Omental fat pad (tissue), 4 donors: ENCODE results near the gene NFIL3. TPM values are rescaled to one million over a fixed set of nuclear protein-coding genes. Genes with fewer than 3 reads are reported as not detected.

ENCODE experiments used
- ATAC-seq: fragments of 150-250 bp; one replicate; pipeline ENCODE4 v1.9.1; 2016; ENCODE audit warnings: mild to moderate bottlenecking, moderate library complexity; ENCODE audit not compliant: low FRiP score
- DNase-seq: peaks from one replicate; pipeline ENCODE4 v3.0.0-alpha.2; 2019; ENCODE audit warnings: low spot score
- total RNA-seq, 4 donors: library from RNA; depleted of rRNA; stranded (reverse); fragments of >200 nt; gene quantifications; one replicate each; pipeline ENCODE4 v1.1.0, GENCODE V29; 2016
- TF ChIP-seq, protein P1 (sequence below), 3 donors: fragments of 450-650 bp; IDR thresholded peaks; one replicate each; pipeline ENCODE4 v1.5.1; 2016 to 2017; ENCODE audit warnings: antibody characterized with exemption in 3 of 3, mild to moderate bottlenecking in 3 of 3, moderate library complexity in 2 of 3

NFIL3 gene
- total RNA-seq, 4 donors from 2014 or later: 51.9 to 247 (median 111) TPM

DNA sequence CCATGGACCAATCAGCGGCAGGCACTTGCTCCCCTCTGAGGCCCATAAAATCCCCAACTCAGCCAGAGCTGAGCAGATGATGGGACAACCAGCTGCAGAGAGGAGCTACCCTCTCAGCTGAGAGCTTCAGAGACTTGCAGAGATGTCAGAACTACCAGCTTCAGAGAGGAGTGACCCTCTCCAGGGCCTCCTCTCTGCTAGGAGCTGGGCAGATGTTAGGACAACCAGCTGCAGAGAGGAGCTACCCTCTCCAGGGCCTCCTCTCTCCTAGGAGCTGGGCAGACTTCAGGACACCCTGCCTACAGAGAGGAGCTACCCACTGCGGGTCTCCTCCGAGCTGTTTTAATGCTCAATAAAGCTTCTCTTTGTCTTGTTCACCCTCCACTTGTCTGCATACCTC, 58.9 kb downstream of the NFIL3 start:
- ATAC-seq: no peak
- TF ChIP-seq, protein P1, sequence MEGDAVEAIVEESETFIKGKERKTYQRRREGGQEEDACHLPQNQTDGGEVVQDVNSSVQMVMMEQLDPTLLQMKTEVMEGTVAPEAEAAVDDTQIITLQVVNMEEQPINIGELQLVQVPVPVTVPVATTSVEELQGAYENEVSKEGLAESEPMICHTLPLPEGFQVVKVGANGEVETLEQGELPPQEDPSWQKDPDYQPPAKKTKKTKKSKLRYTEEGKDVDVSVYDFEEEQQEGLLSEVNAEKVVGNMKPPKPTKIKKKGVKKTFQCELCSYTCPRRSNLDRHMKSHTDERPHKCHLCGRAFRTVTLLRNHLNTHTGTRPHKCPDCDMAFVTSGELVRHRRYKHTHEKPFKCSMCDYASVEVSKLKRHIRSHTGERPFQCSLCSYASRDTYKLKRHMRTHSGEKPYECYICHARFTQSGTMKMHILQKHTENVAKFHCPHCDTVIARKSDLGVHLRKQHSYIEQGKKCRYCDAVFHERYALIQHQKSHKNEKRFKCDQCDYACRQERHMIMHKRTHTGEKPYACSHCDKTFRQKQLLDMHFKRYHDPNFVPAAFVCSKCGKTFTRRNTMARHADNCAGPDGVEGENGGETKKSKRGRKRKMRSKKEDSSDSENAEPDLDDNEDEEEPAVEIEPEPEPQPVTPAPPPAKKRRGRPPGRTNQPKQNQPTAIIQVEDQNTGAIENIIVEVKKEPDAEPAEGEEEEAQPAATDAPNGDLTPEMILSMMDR (IDR thresholded peaks at IDR 0.05): no peak
- DNase-seq: no peak

DNA sequence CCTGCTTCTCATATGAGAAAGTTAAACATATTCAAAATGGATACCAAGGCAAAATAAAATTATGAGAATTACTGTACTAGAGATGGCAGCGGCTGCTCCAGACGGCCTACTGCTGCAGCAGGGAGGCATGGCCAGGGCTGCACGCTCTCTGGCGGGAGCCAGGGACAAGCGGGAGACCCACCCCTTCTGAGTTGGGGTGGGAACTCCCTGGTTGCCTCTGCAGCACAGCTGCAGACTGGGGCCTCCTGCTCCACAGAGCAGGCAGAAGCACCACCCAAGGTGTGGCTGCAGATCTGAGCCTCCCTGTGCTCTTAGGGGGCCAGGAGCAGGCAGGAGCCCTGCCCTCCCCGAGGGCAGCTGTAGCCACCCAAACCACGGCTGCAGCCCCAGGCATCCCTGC, 59.6 kb downstream of the NFIL3 start:
- TF ChIP-seq, protein P1 (IDR thresholded peaks at IDR 0.05): no peak
- DNase-seq (no peak), ATAC-seq (no peak)

DNA sequence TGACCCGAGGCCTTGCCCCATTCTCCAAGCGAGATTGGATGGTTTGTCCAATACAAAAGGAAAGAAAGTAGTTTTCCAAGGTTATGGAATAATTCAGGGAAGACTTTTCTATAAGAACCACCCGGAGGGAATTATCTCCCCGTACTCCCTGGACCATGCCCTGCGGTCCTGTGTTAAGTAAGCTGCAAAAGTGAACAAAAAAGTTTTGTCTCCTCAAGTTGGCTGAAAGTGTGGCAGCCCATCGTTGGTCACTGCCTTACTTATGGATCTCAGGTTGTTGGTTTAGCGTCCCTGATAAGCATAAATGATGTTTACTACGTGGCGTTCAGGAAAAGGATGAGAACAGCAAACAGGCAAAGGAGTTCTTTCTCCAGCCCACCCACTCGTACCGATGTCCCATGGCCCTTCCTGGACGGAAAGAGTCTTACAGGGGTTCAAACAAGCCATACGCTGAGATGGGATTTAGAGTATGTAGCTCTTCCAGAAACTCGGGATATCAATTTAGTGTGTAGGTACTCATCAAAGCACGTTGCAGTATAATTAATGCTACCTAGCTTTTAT, 61.5 kb downstream of the NFIL3 start:
- ATAC-seq (no peak), DNase-seq (no peak)
- TF ChIP-seq, protein P1 (IDR thresholded peaks at IDR 0.05): no peak

DNA sequence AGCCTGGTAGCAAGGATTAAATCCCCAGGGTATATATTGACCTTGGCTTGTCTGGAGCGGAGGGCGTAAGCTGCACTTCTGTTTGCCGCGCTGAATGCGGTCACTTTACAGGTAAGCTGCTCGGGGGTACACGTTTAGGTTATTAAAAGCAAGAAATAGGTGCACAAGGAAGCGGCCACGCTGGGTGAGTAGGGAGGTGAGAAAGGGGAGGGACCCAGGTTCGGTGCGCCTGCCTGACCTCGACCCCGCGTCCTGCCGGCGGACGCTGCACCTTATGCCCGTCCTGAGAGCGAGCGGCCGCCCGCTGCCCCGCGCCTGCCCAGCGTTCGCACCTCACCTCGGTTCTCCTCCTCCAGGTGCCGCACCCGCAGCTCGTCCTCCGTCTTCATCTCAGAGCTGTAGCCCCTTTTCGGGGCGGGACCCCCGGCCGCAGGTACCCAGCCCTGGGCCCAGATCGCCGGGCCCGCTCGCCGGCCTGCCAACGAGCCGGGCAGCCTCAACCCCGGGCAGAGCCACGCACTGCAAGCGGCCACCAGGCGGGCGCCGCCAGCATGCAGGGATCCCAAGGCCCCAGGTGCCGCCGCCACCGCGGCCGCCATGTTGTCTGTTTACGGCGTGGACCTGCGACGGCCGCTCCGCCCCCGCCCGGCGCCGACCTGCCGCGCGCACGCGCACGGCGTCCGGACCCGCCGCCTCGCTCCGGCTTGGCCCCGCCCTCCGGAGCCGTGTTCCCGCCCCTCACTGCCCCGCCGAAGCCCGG, 62.2 kb downstream of the NFIL3 start, which contains the start of gene AUH:
Gene AUH (minus strand): TSS at position 628 of the 760 bp plus-strand sequence. CDS start 29 bp downstream, at position 599.
- ATAC-seq: peak; percentile 98
- TF ChIP-seq, protein P1 (IDR thresholded peaks at IDR 0.05): no peak

DNA sequence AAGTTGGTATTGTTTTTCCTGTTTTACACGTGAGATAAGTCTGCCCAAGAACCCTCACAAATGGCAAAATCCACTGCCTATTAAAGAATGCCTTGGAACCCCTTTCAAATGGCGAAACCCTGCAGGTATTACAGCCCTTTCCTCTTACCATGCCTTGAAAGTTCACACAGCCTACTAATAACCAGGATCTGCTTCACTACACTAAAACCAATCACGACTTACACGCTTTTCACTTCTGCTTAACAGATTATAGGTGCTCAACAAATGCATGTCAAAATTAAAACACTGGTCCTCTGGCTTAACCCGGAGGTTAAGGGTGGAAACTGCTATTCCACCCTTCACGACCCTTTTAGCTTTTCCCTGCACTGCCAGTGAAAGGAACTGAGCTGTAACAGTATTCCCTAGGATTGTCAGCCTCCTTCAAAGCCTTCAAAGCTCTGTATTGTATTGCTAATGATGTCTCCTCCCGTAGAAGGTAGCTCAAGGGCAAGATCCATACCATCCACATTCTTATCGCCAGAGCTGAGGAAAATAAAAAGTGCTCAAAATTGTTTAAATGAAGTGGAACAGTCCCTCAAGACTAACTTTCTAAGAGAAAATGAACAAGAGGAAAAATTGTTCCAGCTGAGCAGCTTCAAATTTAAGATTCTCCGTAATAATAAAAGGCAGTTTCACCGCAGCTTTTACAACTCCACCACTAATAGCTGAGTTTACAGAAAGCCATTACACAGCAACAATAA, 62.9 kb downstream of the NFIL3 start:
- DNase-seq: no peak
- ATAC-seq: no peak
- TF ChIP-seq, protein P1 (IDR thresholded peaks at IDR 0.05): no peak

More for the DNA sequence above, 62.2 kb downstream of the NFIL3 start, which contains the start of gene AUH:
- DNase-seq: peak; percentile 46

DNA sequence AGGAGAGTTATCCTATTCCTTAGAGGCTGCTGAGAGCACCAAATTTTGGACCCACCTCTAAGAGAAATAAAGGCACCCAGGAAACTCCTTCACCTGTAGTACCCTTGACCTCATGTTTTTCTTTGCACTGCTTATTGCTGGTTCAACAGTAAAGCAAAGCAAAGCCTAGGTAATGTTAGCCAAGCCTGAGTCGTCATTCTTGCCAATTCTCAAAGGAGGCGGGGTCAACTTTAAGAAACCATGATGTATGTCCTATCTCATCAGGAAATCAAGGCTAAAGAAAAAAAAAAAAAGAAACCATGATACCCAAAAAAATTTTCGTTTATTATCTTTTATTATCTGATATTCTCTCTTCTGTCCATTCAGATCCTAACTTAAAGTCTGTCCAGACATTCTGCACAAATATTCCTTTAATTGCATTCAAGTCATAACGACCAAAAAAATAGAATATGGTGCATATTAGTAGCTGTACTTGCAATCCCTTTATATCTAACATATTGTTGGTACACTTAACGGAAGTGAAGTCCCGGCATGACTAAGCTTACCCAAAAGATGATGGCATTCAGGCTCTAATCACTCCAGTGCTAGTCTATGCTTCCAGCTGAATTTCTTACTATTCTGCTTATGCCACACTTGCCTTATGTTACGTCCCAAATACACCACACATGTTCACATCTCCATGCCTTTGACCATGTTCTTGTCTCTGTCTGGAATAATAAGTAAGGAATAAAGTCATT, 63.7 kb downstream of the NFIL3 start:
- ATAC-seq (no peak), DNase-seq (no peak)
- TF ChIP-seq, protein P1 (IDR thresholded peaks at IDR 0.05): no peak
